GM12878 (cell line): ENCODE results near the gene ZNF646. TPM values are rescaled to one million over a fixed set of nuclear protein-coding genes. Genes with fewer than 3 reads are reported as not detected.

Source experiments
- ATAC-seq: fragments of 200-7000 bp; cut with Tn5 transposase; 3 replicates; pipeline ENCODE4 v1.9.1; 2020; ENCODE audit warnings: mild to moderate bottlenecking, moderate library complexity
- BruUV-seq: library from RNA; stranded (reverse); fragments of 400-500 nt; replicated peaks from 2 replicates; lab custom pipeline; 2021; lab: Mats Ljungman, UMichigan
- CTCF ChIA-PET: fragments of 300-600 bp; sonication (Branson Sonifier 250); formaldehyde crosslinking; extraction: SDS; loops from one replicate; lab custom pipeline; 2021; ENCODE audit warnings: inconsistent platforms; lab: Yijun Ruan, JAX
- POLR2A ChIA-PET: fragments of 350-600 bp; formaldehyde crosslinking; extraction: SDS; loops from one replicate; lab custom pipeline; 2021; ENCODE audit warnings: inconsistent platforms; lab: Charles Lee
- RAD21 ChIA-PET: fragments of 300-600 bp; sonication (Branson Sonifier 250); formaldehyde crosslinking; loops from one replicate; lab custom pipeline; 2023; ENCODE audit warnings: antibody characterized with exemption; ENCODE audit not compliant: unreplicated experiment; lab: Charles Lee
- SMC1A ChIA-PET: fragments of 300-600 bp; sonication (Branson Sonifier 250); formaldehyde crosslinking; loops from one replicate; lab custom pipeline; 2023; ENCODE audit not compliant: unreplicated experiment, uncharacterized antibody; lab: Charles Lee
- DNase-seq: peaks from one replicate; pipeline ENCODE4 v3.0.0-alpha.2; 2011; ENCODE audit warnings: low read depth, low spot score
- FAIRE-seq: peaks from 3 replicates; lab custom pipeline; 2011; peaks lifted over from hg19 to GRCh38; lab: Jason Lieb, UNC
- H2AFZ ChIP-seq: 2 replicates; pipeline ENCODE4 v1.6.0; 2011; ENCODE audit warnings: low read depth, low read length, control low read depth; ENCODE audit not compliant: control insufficient read depth
- H3K27ac ChIP-seq: 2 replicates; pipeline ENCODE4 v1.5.1; 2011; ENCODE audit warnings: control low read depth; ENCODE audit not compliant: control insufficient read depth, insufficient read depth
- H3K27me3 ChIP-seq, 2 experiments: replicated peaks in 1 of 2; 2 replicates each; pipeline versions ENCODE4 v1.6.0 to v1.6.1; 2011; ENCODE audit warnings: low read length in 1 of 2; ENCODE audit not compliant: control insufficient read depth in 2 of 2, insufficient read depth in 2 of 2
- H3K36me3 ChIP-seq, 2 experiments: 2 replicates each; pipeline ENCODE4 v1.5.1; 2011; ENCODE audit warnings: low read length in 1 of 2; ENCODE audit not compliant: control insufficient read depth in 2 of 2, insufficient read depth in 2 of 2
- H3K4me1 ChIP-seq: 2 replicates; pipeline ENCODE4 v1.6.1; 2011; ENCODE audit warnings: mild to moderate bottlenecking, low read length, moderate library complexity, mixed read lengths; ENCODE audit not compliant: control insufficient read depth, insufficient read depth
- H3K4me2 ChIP-seq: 2 replicates; pipeline ENCODE4 v1.6.0; 2011; ENCODE audit warnings: control low read depth; ENCODE audit not compliant: control insufficient read depth, insufficient read depth
- H3K4me3 ChIP-seq: fragments of 200-600 bp; sonication (generic); 2 replicates; pipeline ENCODE4 v1.5.1; 2016
- H3K79me2 ChIP-seq: 2 replicates; pipeline ENCODE4 v1.6.0; 2011; ENCODE audit warnings: low read length; ENCODE audit not compliant: control insufficient read depth, insufficient read depth
- H3K9ac ChIP-seq: 2 replicates; pipeline ENCODE4 v1.8.0; 2011; ENCODE audit warnings: low read length, control low read depth, mixed read lengths; ENCODE audit not compliant: control insufficient read depth, insufficient read depth
- H3K9me3 ChIP-seq: replicated peaks from 3 replicates; pipeline ENCODE4 v1.5.1; 2011; ENCODE audit warnings: mild to moderate bottlenecking, low read length; ENCODE audit not compliant: control insufficient read depth, insufficient read depth
- H4K20me1 ChIP-seq: 2 replicates; pipeline ENCODE4 v1.6.0; 2011; ENCODE audit not compliant: control insufficient read depth, insufficient read depth
- BCL3 ChIP-seq: IDR thresholded peaks from 2 replicates; pipeline ENCODE4 v1.6.1; 2011; ENCODE audit warnings: borderline replicate concordance, low read depth, mild to moderate bottlenecking, moderate library complexity, low read length; ENCODE audit not compliant: insufficient read depth, poor library complexity, severe bottlenecking
- ESRRA ChIP-seq: IDR thresholded peaks from 2 replicates; pipeline ENCODE4 v1.6.1; 2012; ENCODE audit warnings: mild to moderate bottlenecking, low read length, improper control_type of control experiment
- MTA2 ChIP-seq: fragments of 450-650 bp; IDR thresholded peaks from 2 replicates; pipeline ENCODE4 v1.6.1; 2016; ENCODE audit warnings: low read depth, mild to moderate bottlenecking, moderate library complexity
- MYB ChIP-seq: fragments of 150-350 bp; IDR thresholded peaks from 2 replicates; pipeline ENCODE4 v1.6.1; 2014; ENCODE audit warnings: mild to moderate bottlenecking, low read depth, low read length, borderline replicate concordance
- NRF1 ChIP-seq: conservative IDR thresholded peaks from 2 replicates; pipeline ENCODE4 v1.6.1; 2011; ENCODE audit warnings: mild to moderate bottlenecking, low read depth, low read length, improper control_type of control experiment
- POLR2AphosphoS2 ChIP-seq: IDR thresholded peaks from 2 replicates; pipeline ENCODE4 v1.6.1; 2011; ENCODE audit warnings: low read depth, mild to moderate bottlenecking, low read length, improper control_type of control experiment, moderate library complexity
- RAD21 ChIP-seq: IDR thresholded peaks from 2 replicates; pipeline ENCODE4 v1.6.1; 2011; ENCODE audit warnings: mild to moderate bottlenecking, low read depth, low read length, moderate library complexity; ENCODE audit not compliant: insufficient read depth
- RAD51 ChIP-seq: fragments of 450-650 bp; IDR thresholded peaks from 2 replicates; pipeline ENCODE4 v1.6.1; 2016; ENCODE audit warnings: moderate library complexity, mild to moderate bottlenecking, inconsistent platforms
- RELB ChIP-seq: fragments of 450-650 bp; IDR thresholded peaks from 2 replicates; pipeline ENCODE4 v1.6.1; 2017; ENCODE audit warnings: low read depth, mild to moderate bottlenecking, moderate library complexity
- SMC3 ChIP-seq: IDR thresholded peaks from 2 replicates; pipeline ENCODE4 v1.6.1; 2011; ENCODE audit warnings: low read length, improper control_type of control experiment, borderline replicate concordance
- SPI1 ChIP-seq: IDR thresholded peaks from 2 replicates; pipeline ENCODE4 v1.6.1; 2011; ENCODE audit warnings: low read depth, mild to moderate bottlenecking, low read length, moderate library complexity, borderline replicate concordance; ENCODE audit not compliant: insufficient read depth
- WGBS: methylation state at CpG from one replicate; pipeline ENCODE4 v1.1.6; 2016; ENCODE audit warnings: low lambda C conversion rate; ENCODE audit not compliant: insufficient replicate concordance, insufficient coverage; ENCODE audit errors: missing lambda C conversion rate; 5-methylcytosine and 5-hydroxymethylcytosine counted together
- in situ Hi-C: fragments of 300-500 bp; cut with MboI; formaldehyde crosslinking; loops from 9 replicates; pipeline ENCODE4 v1.14.3; 2018; ENCODE audit warnings: mixed read lengths
- intact Hi-C: fragments of 100-400 bp; cut with micrococcal nuclease; formaldehyde crosslinking; loops from one replicate; pipeline ENCODE4 v1.14.2; 2022; ENCODE audit not compliant: unreplicated experiment
- polyA plus RNA-seq, 11 experiments: library from polyadenylated mRNA; depleted of rRNA in 4 of 11; unstranded in 6 of 11; stranded (reverse) in 5 of 11; fragments of >200 nt; fragmentation: Nextera tagmentation in 4 of 11; fragmentation: Illumina TruSeq in 1 of 11; extraction: Ambion mirVana in 4 of 11; extraction: Trizol in 1 of 11; gene quantifications; 1 replicate in 1 of 11; 2 replicates in 10 of 11; pipeline versions ENCODE4 v1.2.1 to v1.2.3, GENCODE V29; 2011 to 2016; ENCODE audit warnings: inconsistent platforms in 2 of 11, missing spikeins in 2 of 11, low read depth in 1 of 11
- total RNA-seq, 4 experiments: library from RNA; depleted of rRNA in 3 of 4; stranded (reverse); fragments of >200 nt in 3 of 4; fragmentation: Illumina TruSeq in 1 of 4; extraction: Trizol in 1 of 4; gene quantifications; 2 replicates each; pipeline versions ENCODE4 v1.2.1 to v1.2.3, GENCODE V29; 2013 to 2021

The ZNF646 gene
- total and polyA plus RNA-seq, 10 of the 15 experiments (the other 5 are each of a cell fraction or from before 2014, with no cell fraction given) = 0.10 to 21.8 (median 6.4) TPM

- no peak for TF ChIP-seq RELB
- no peak for TF ChIP-seq SMC3
- TF ChIP-seq BCL3 = no peak
- TF ChIP-seq MTA2 = no peak
- no peak for TF ChIP-seq MYB
- no peak for TF ChIP-seq RAD21
- TF ChIP-seq ESRRA = no peak
Measured at GRCh38 chr16:31080756-31081419, 6.7 kb downstream of the ZNF646 start (continued).

- ChIA-PET POLR2A (no interaction called here), CTCF (no interaction called here), RAD21 (no interaction called here), SMC1A (no interaction called here)
- DNase-seq (no peak), ATAC-seq (no peak), FAIRE-seq (no peak)
- intact Hi-C loops (no loop called here), in situ Hi-C loops (no loop called here)
- no peaks in the 10 kb centered on the region for H3K9me3 ChIP-seq
- no peak overlapping the region for H2AFZ ChIP-seq
- H3K4me2 ChIP-seq = no peak overlapping the region
- H3K27ac ChIP-seq = no peak overlapping the region
- TF ChIP-seq SPI1 (0 out of 2 replicates have a peak, but pooled peaks have one; percentile 15), NRF1 (no peak), POLR2AphosphoS2 (0 out of 2 replicates have a peak, but pooled peaks have one; percentile 35), RAD51 (no peak)
- H3K9ac ChIP-seq = no peak overlapping the region
- H3K36me3 ChIP-seq = peaks cover 8 to 14% of the 10 kb centered on the region in 2 experiments; a peak in 3 of 4 replicates
- H3K4me3 ChIP-seq = no peak overlapping the region
- H3K27me3 ChIP-seq = no peaks in the 10 kb centered on the region
- no peaks in the 10 kb centered on the region for H3K4me1 ChIP-seq
- no TSS peak for BruUV-seq
- 90% methylated on average over 23 of the region's 26 CpGs for WGBS
- no peaks in the 10 kb centered on the region; the same call in 1 of the 2 replicates for H4K20me1 ChIP-seq
- H3K79me2 ChIP-seq = no peaks in the 10 kb centered on the region; the same call in 1 of the 2 replicates
Measured at GRCh38 chr16:31081428-31082351, 7.5 kb downstream of the ZNF646 start.
